ENCODE results near the gene EPHA2.
A peak's percentile ranks its signal among the peaks of the same experiment; 100 is the strongest.

Gene EPHA2

DNA sequence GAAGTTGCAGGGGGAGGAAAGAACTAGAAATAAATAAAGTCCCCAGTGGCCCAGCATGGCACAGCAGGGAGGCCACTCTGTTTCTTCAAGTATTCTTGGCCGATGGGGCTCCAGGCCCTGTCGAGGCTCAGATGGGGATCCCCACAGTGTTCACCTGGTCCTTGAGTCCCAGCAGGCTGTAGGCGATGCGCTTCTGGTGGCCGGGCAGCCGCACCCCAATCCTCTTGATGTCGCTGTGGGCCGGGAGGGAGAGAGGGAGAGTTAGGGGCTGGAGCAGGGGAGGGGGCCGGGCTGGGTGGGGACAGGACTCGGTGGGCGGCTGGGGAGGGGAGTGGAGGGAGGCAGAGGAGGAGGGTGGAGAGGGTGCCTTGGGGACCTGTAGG lies 30.8 kb downstream of the EPHA2 start:
- Mint-ChIP-seq H3K27me3 (ENCODE audit: low read depth) (no peaks in the 10 kb centered on the region), H3K4me1 (ENCODE audit: low read depth) (peaks cover 4% of the 10 kb centered on the region)

DNA sequence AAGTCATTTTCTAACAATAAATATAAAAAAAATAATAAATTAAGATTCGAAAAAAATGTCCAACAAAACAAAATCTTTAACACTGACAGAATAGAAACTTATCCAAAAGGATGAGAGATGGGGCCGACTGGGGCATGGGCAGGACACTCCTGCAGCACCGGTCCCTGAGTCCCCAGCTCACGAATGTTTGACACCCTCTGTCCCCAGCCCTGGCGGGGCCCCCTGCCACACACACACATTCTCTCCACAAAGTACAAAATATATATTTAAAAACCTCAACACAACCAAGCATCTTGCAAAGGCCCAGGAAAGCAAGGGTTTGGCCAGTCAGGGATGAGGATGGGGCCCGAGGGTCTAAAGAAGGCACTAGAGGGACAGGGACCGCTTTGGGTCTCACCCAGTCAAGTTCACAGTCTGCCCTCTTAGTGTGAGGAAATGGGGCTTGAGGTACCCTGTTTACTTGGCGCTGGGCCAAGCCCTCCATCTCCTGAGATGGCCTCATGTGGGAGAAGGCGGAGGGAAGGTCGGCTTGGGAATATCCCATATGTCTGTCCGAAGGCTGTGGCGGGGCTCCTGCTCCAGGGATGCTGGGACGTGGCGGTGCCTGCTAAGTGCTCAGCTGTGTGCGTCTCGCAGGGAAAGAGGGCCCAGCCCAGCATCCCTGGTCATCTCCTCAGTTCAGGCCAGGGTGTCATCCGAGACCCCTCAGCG lies 31.3 kb downstream of the EPHA2 start:
- no peaks in the 10 kb centered on the region for H3K9me3 Mint-ChIP-seq
- no peak overlapping the region for H3K27ac Mint-ChIP-seq
- H3K36me3 Mint-ChIP-seq (ENCODE audit: low read depth) = no peaks in the 10 kb centered on the region
- no peaks in the 10 kb centered on the region for H3K27me3 Mint-ChIP-seq (ENCODE audit: low read depth)
- no peak for DNase-seq (ENCODE audit: low spot score)
- no peak overlapping the region for H3K4me3 Mint-ChIP-seq
- H3K4me1 Mint-ChIP-seq (ENCODE audit: low read depth) = peaks cover 4% of the 10 kb centered on the region

More for the DNA sequence above, 30.8 kb downstream of the EPHA2 start:
- Mint-ChIP-seq H3K9me3 (no peaks in the 10 kb centered on the region), H3K27ac (no peak overlapping the region), H3K36me3 (ENCODE audit: low read depth) (no peaks in the 10 kb centered on the region), H3K4me3 (no peak overlapping the region)
- no peak for DNase-seq (ENCODE audit: low spot score)

DNA sequence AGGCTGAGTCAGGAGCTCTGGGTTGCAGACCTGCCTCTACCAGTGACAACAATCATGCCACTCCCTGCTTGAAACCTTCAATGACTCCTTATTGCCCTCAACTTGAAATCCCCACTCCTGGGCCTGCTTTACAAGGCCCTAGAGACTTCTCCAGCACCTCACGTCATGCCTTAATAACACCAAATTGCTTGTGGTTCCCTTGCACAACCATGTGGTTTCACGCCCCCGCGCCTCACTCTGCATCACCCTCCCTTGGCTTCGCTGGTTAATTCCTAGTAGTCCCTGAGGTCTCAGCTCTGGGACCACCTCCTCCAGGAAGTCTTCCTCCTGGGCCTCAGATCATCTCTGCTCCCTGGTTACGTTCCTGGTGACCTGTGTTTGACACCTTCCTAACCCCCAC lies 33.0 kb downstream of the EPHA2 start:
- Mint-ChIP-seq H3K27me3 (ENCODE audit: low read depth) (no peaks in the 10 kb centered on the region), H3K27ac (no peak overlapping the region), H3K36me3 (ENCODE audit: low read depth) (no peaks in the 10 kb centered on the region), H3K9me3 (no peaks in the 10 kb centered on the region), H3K4me1 (ENCODE audit: low read depth) (peaks cover 4% of the 10 kb centered on the region), H3K4me3 (no peak overlapping the region)
- peak; percentile 46 for DNase-seq (ENCODE audit: low spot score)

DNA sequence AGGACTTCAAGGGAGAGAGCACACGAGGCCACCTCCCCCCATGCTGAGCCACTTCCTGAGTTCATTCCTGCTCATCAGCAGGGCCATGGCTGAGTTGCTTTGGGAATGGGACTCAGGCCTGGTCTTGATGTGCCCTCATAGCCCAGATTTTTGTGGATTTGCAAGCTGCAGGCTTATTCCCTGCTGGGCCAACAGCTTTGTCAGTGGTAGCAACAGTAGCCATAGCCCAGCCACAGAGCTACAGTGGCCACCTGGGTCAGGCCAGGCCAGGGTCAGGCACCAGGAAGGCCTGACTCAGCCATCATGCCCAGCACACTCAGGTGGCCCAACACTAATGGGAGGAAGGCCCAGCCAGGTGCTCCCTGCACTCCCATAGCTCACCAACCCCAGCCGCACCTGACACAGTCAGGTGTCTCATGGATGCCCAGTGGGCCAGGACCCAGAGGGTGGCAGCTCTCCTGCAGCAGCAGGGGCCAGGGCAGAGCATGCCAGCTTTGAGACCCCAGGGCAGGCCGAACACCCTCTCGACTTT lies 33.5 kb downstream of the EPHA2 start:
- Mint-ChIP-seq H3K27ac (no peak overlapping the region), H3K9me3 (no peaks in the 10 kb centered on the region), H3K4me3 (no peak overlapping the region), H3K36me3 (ENCODE audit: low read depth) (no peaks in the 10 kb centered on the region), H3K4me1 (ENCODE audit: low read depth) (peaks cover 4% of the 10 kb centered on the region), H3K27me3 (ENCODE audit: low read depth) (no peaks in the 10 kb centered on the region)
- DNase-seq (ENCODE audit: low spot score) = no peak

DNA sequence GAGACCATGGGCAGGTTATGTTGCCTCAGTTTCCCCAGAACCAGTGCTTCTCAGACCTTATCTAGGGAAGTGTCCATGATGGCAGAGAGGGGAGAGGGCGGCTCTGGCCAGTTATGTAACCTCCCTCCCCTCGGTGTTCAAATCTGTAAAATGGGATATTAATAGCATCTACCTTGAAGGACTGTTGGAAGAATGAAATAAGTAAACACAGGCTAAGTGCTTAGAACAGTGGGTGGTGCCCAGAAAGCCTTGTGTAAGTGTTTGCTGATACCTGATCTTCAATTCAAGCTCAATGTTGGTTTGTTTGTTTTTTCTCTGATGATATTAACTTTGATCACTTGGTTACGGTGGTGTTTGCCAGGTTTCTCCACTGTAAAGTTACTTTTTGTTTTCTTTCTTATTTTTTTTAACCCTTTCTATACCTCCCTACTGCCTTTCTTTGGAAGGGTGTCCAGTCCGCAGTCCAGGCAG lies 34.9 kb downstream of the EPHA2 start:
- Mint-ChIP-seq H3K4me3 (no peak overlapping the region), H3K27ac (no peak overlapping the region), H3K36me3 (ENCODE audit: low read depth) (no peaks in the 10 kb centered on the region)

DNA sequence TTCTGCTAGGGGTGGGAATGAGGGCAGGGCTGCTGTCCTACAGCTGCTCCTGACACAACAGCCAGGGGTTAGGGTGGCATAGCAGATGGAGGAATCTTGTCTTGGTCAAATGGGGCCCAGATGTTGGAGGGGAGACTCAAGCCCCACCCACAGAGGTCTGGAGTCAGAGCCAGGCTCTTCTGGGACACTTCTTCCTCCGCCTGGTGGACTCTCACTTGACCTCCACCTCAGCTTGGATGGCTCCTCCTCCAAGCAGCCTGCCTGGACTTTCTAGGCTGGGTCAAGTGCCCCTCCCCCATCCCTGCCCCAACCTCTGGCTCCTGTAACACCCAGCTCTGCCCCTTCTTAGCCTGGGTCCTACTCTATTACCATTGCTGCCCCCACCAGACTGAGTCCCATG lies 35.5 kb downstream of the EPHA2 start:
- peaks cover 4% of the 10 kb centered on the region for H3K4me1 Mint-ChIP-seq (ENCODE audit: low read depth)
- H3K4me3 Mint-ChIP-seq = no peak overlapping the region
- no peak overlapping the region for H3K27ac Mint-ChIP-seq
- no peak for DNase-seq (ENCODE audit: low spot score)
- H3K36me3 Mint-ChIP-seq (ENCODE audit: low read depth) = no peaks in the 10 kb centered on the region
- no peaks in the 10 kb centered on the region for H3K27me3 Mint-ChIP-seq (ENCODE audit: low read depth)
- H3K9me3 Mint-ChIP-seq = no peaks in the 10 kb centered on the region

More for the DNA sequence above, 34.9 kb downstream of the EPHA2 start:
- Mint-ChIP-seq H3K4me1 (ENCODE audit: low read depth) (peaks cover 4% of the 10 kb centered on the region), H3K9me3 (no peaks in the 10 kb centered on the region), H3K27me3 (ENCODE audit: low read depth) (no peaks in the 10 kb centered on the region)
- no peak for DNase-seq (ENCODE audit: low spot score)

DNA sequence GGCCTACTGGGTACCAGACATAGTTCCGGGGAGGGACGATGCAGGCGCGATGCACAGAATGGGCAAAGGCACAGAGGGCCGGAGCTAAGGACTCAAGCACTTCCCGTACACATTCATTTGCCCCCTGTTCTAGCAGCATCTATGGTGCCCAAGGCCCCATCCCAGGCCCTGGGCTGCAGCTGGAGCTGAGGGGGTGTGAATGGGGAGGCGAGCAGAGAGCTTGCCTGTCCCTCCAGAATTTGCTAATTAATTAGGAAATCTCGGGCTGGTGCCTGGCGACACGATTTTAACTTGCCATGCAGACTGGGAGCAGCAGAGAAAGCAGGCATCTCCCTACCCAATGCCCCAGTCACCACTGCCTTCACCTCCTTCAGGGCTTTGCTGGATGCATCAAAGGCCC lies 35.9 kb downstream of the EPHA2 start:
- no peak overlapping the region for H3K4me3 Mint-ChIP-seq
- H3K4me1 Mint-ChIP-seq (ENCODE audit: low read depth) = peaks cover 4% of the 10 kb centered on the region
- H3K9me3 Mint-ChIP-seq = no peaks in the 10 kb centered on the region
- H3K27ac Mint-ChIP-seq = no peak overlapping the region
- no peaks in the 10 kb centered on the region for H3K36me3 Mint-ChIP-seq (ENCODE audit: low read depth)
- DNase-seq (ENCODE audit: low spot score) = no peak
- H3K27me3 Mint-ChIP-seq (ENCODE audit: low read depth) = no peaks in the 10 kb centered on the region

DNA sequence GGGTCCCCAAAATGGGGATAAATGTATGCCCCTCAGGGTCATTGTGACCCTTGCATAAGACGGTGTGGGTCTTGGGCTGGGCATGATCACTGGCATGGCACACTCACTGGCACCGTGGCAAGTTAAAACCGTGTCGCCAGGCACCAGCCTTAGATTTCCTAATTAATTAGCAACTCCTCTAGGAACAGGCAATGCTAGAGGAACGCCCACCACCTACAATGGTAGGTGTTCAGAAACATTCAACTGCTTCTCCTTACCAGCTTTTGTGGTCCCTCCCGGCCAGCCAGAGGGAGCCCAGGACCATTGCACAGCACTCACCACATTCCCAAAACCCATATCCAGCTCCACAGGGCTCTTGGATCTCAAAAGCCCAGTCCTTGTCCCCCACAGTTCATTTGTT lies 36.4 kb downstream of the EPHA2 start:
- no peak overlapping the region for H3K4me3 Mint-ChIP-seq
- no peaks in the 10 kb centered on the region for H3K9me3 Mint-ChIP-seq
- no peaks in the 10 kb centered on the region for H3K36me3 Mint-ChIP-seq (ENCODE audit: low read depth)
- H3K4me1 Mint-ChIP-seq (ENCODE audit: low read depth) = peaks cover 4% of the 10 kb centered on the region
- DNase-seq (ENCODE audit: low spot score) = no peak
- no peaks in the 10 kb centered on the region for H3K27me3 Mint-ChIP-seq (ENCODE audit: low read depth)
- H3K27ac Mint-ChIP-seq = no peak overlapping the region

DNA sequence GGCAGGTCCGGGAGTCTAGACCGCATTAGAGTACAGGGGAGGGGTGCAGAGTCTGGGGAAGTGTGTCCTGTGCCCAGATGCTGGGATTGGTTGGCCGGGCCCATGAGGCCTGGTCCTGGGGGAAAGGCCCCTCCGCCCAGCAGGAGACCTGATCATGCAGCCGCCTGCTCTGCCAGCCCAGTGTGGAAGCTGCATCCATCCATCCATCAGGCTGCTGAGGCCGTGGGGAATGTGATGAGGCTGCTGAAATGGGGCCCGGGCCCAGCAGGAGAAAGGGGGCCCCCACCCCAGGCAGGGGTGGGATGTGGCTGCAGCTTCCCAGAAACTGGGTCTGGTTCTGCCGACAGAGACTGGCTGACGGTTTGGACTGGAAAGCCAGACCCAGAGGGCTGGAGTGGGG lies 37.2 kb downstream of the EPHA2 start:
- no peak for DNase-seq (ENCODE audit: low spot score)
- no peak overlapping the region for H3K27ac Mint-ChIP-seq

DNA sequence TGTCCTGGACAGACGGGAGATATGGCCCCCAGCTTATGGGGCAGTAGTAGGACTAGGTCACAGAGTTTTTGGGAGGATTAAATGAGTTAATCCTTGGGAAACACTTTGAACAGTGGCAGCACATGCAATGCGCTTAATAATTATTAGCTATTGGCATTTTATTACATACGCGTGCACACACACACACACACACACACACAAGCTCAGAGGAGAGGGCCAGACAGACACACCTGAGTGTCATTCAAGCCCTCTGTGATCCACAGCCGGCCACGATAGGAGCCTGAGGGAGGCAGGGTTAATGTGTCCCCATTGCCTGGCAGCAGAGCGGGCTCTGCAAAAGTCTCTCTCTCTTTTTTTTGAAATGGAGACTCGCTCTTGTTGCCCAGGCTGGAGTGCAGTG lies 37.9 kb downstream of the EPHA2 start:
- Mint-ChIP-seq H3K9me3 (no peaks in the 10 kb centered on the region), H3K4me3 (no peak overlapping the region), H3K27me3 (ENCODE audit: low read depth) (no peaks in the 10 kb centered on the region), H3K36me3 (ENCODE audit: low read depth) (no peaks in the 10 kb centered on the region), H3K4me1 (ENCODE audit: low read depth) (peaks cover 2% of the 10 kb centered on the region), H3K27ac (no peak overlapping the region)
- no peak for DNase-seq (ENCODE audit: low spot score)

More for the DNA sequence above, 37.2 kb downstream of the EPHA2 start:
- H3K4me3 Mint-ChIP-seq = no peak overlapping the region
- H3K9me3 Mint-ChIP-seq = no peaks in the 10 kb centered on the region
- H3K36me3 Mint-ChIP-seq (ENCODE audit: low read depth) = no peaks in the 10 kb centered on the region
- no peaks in the 10 kb centered on the region for H3K27me3 Mint-ChIP-seq (ENCODE audit: low read depth)
- H3K4me1 Mint-ChIP-seq (ENCODE audit: low read depth) = peaks cover 4% of the 10 kb centered on the region

DNA sequence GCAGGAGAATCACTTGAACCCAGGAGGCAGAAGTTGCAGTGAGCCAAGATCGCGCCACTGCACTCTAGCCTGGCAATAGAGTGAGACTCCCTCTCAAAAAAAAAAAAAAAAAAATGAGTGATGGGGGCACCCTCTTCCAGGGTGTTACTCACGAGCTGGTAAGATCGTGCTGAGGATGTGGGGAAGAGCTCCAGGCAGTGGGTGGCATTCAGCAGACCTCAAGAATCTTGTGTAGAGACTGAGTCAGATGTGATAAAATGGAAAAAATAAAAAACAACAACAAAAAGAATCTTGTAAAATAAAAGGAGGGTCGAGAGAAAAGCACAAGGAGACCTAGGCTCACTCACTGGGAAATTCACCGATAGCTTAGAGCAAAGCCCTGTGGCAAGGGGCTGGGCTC lies 38.5 kb downstream of the EPHA2 start:
- DNase-seq (ENCODE audit: low spot score) = no peak
- H3K27me3 Mint-ChIP-seq (ENCODE audit: low read depth) = no peaks in the 10 kb centered on the region
- no peaks in the 10 kb centered on the region for H3K4me1 Mint-ChIP-seq (ENCODE audit: low read depth)
- H3K9me3 Mint-ChIP-seq = no peaks in the 10 kb centered on the region
- H3K36me3 Mint-ChIP-seq (ENCODE audit: low read depth) = no peaks in the 10 kb centered on the region
- H3K4me3 Mint-ChIP-seq = no peak overlapping the region
- no peak overlapping the region for H3K27ac Mint-ChIP-seq

DNA sequence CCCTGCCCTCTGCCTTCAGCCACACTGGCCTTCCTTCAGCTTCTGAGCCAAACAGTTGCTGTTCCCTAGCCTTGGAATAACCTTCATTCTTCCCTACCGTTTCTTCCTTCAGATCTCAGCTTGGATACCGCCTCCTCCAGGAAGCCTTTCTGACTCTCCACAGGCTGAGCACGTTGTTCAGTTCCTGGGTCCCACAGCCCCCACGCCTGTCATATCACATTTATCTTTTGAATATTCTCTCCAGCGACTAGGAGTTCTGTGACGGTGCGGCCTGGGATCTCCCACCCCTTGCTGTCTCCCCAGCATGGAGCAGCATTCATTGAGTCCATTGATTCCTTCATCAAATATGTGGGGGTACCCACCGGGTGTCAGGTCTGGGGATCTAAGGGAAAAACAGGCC lies 39.2 kb downstream of the EPHA2 start:
- Mint-ChIP-seq H3K27me3 (ENCODE audit: low read depth) (no peaks in the 10 kb centered on the region), H3K4me1 (ENCODE audit: low read depth) (no peaks in the 10 kb centered on the region), H3K4me3 (no peak overlapping the region), H3K27ac (no peak overlapping the region), H3K36me3 (ENCODE audit: low read depth) (no peaks in the 10 kb centered on the region), H3K9me3 (no peaks in the 10 kb centered on the region)
- no peak for DNase-seq (ENCODE audit: low spot score)

DNA sequence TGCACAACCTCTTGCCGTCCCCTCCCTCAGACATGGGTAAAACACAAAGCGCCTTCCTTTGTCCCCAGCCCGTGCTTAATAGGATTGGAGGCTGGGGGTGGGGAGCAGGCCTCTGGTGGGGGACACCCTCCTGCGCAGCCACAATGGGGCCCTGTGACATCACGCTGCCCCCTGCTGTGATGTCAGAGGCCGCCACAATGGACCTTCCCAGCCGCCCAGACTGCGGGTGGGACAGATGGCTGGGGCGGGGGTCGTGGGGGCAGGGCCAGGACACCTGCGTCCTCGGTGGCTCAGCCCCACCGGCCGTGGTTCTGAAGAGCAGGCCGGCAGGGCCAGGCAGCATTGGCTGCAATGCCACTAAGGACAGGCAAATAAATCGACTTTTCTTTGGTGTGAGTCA lies 39.9 kb downstream of the EPHA2 start:
- Mint-ChIP-seq H3K4me3 (no peak overlapping the region), H3K36me3 (ENCODE audit: low read depth) (no peaks in the 10 kb centered on the region), H3K4me1 (ENCODE audit: low read depth) (no peaks in the 10 kb centered on the region), H3K9me3 (no peaks in the 10 kb centered on the region), H3K27ac (no peak overlapping the region), H3K27me3 (ENCODE audit: low read depth) (no peaks in the 10 kb centered on the region)
- no peak for DNase-seq (ENCODE audit: low spot score)

DNA sequence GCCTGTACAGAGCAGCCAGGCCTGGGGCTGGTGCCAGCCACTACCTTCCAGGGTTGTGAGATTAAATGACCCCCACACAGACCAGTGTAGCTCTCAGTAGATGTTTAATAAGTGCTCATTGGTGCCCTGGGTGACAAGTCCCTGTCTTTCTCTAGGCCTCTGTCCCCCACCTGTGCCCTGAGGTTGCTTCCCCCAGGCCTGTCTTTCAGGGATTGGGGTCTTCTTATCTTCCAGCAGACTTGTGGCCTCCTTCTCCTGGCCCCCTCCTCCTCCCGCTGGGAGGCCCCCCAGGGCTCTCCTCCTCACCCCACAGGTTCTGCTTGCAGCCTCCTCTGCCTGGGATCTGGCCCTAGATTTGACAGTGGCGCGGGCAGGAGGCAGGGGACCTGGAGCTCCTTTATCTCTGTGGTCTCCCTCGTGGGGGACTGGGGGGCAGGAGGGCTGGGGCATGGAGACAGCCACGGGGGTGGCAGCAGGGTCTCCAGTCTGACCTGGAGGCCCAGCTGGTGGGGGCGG lies 40.3 kb downstream of the EPHA2 start:
- Mint-ChIP-seq H3K4me3 (no peak overlapping the region), H3K4me1 (ENCODE audit: low read depth) (no peaks in the 10 kb centered on the region), H3K27me3 (ENCODE audit: low read depth) (no peaks in the 10 kb centered on the region), H3K36me3 (ENCODE audit: low read depth) (no peaks in the 10 kb centered on the region), H3K27ac (no peak overlapping the region), H3K9me3 (no peaks in the 10 kb centered on the region)
- no peak for DNase-seq (ENCODE audit: low spot score)
